H1 (cell line): Measurements from ENCODE around the gene MYLK2. TPM values are rescaled to one million over a fixed set of nuclear protein-coding genes. Genes with fewer than 3 reads are reported as not detected.

Experiments
- CTCF ChIA-PET: fragments of 300-600 bp; sonication (Branson Sonifier 250); formaldehyde crosslinking; loops from one replicate; lab custom pipeline; 2021; ENCODE audit not compliant: partially characterized antibody; lab: Charles Lee
- POLR2A ChIA-PET: fragments of 300-600 bp; sonication (Branson Sonifier 250); formaldehyde crosslinking; loops from one replicate; lab custom pipeline; 2021; ENCODE audit warnings: inconsistent platforms; ENCODE audit not compliant: partially characterized antibody; lab: Charles Lee
- DNase-seq, 2 experiments: peaks; one replicate each; pipeline versions ENCODE4 v3.0.0 to v3.0.0-alpha.2; 2010 to 2022; ENCODE audit warnings: low spot score in 2 of 2, low read depth in 1 of 2, mixed read lengths in 1 of 2
- FAIRE-seq: peaks from 2 replicates; lab custom pipeline; 2011; peaks lifted over from hg19 to GRCh38; lab: Jason Lieb, UNC
- H2AFZ ChIP-seq: 2 replicates; pipeline ENCODE4 v1.8.1; 2012; ENCODE audit warnings: low read length, inconsistent platforms
- H2AK5ac ChIP-seq: 2 replicates; pipeline ENCODE4 v1.6.1; 2013; ENCODE audit warnings: low read depth, low read length
- H2BK120ac ChIP-seq: replicated peaks from 2 replicates; pipeline ENCODE3; 2013; ENCODE audit warnings: low read depth, low read length, inconsistent platforms
- H2BK12ac ChIP-seq: 2 replicates; pipeline ENCODE4 v1.6.1; 2013; ENCODE audit warnings: low read depth, low read length
- H2BK15ac ChIP-seq: 2 replicates; pipeline ENCODE4 v1.6.1; 2013; ENCODE audit warnings: low read length
- H2BK20ac ChIP-seq: 2 replicates; pipeline ENCODE4 v1.6.1; 2013; ENCODE audit warnings: low read length
- H2BK5ac ChIP-seq: 2 replicates; pipeline ENCODE4 v1.6.1; 2013; ENCODE audit warnings: low read depth, low read length
- H3K14ac ChIP-seq: 2 replicates; pipeline ENCODE4 v1.6.1; 2013; ENCODE audit warnings: inconsistent platforms; ENCODE audit not compliant: insufficient read length
- H3K18ac ChIP-seq: 2 replicates; pipeline ENCODE4 v1.6.1; 2013; ENCODE audit warnings: low read length; ENCODE audit errors: extremely low read depth
- H3K23ac ChIP-seq: 2 replicates; pipeline ENCODE4 v1.6.1; 2013; ENCODE audit warnings: inconsistent platforms; ENCODE audit not compliant: insufficient read length
- H3K23me2 ChIP-seq: 2 replicates; pipeline ENCODE4 v1.6.1; 2013; ENCODE audit warnings: low read depth, low read length
- H3K27ac ChIP-seq: 2 replicates; pipeline ENCODE4 v1.6.1; 2011; ENCODE audit warnings: low read depth, low read length, inconsistent platforms
- H3K27me3 ChIP-seq, 4 experiments: replicated peaks in 1 of 4; 1 replicate in 1 of 4; 2 replicates in 3 of 4; pipeline versions ENCODE4 v1.6.1 to v1.8.1; 2011 to 2013; ENCODE audit warnings: low read length in 3 of 4, mild to moderate bottlenecking in 3 of 4, inconsistent platforms in 2 of 4, mixed read lengths in 2 of 4, moderate library complexity in 1 of 4; ENCODE audit not compliant: control insufficient read depth in 3 of 4, insufficient read depth in 3 of 4; ENCODE audit errors: extremely low read depth in 1 of 4
- H3K36me3 ChIP-seq, 4 experiments: 2 replicates each; pipeline versions ENCODE4 v1.6.1 to v1.8.1; 2011 to 2013; ENCODE audit warnings: mild to moderate bottlenecking in 4 of 4, low read length in 3 of 4, moderate library complexity in 2 of 4, control low read depth in 1 of 4, inconsistent platforms in 1 of 4; ENCODE audit not compliant: insufficient read depth in 4 of 4, control insufficient read depth in 2 of 4
- H3K4ac ChIP-seq: replicated peaks from 2 replicates; pipeline ENCODE3; 2013; ENCODE audit warnings: low read length, low read depth, mixed read lengths, inconsistent platforms; ENCODE audit not compliant: insufficient read length
- H3K4me1 ChIP-seq, 4 experiments: replicated peaks in 1 of 4; 1 replicate in 1 of 4; 2 replicates in 3 of 4; pipeline versions ENCODE4 v1.6.1 to v1.8.1; 2011 to 2013; ENCODE audit warnings: low read length in 3 of 4, inconsistent platforms in 2 of 4, mixed read lengths in 1 of 4; ENCODE audit not compliant: insufficient read depth in 4 of 4, control insufficient read depth in 3 of 4
- H3K4me2 ChIP-seq, 2 experiments: 2 replicates each; pipeline versions ENCODE4 v1.6.1 to v1.8.1; 2011 to 2013; ENCODE audit warnings: low read depth in 2 of 2, low read length in 2 of 2, control low read depth in 1 of 2, inconsistent platforms in 1 of 2, mild to moderate bottlenecking in 1 of 2; ENCODE audit not compliant: insufficient read depth in 1 of 2
- H3K4me3 ChIP-seq, 4 experiments: fragments of 200-600, 300-600 bp in 1 of 4; sonication (generic), shearing (Covaris generic), sonication (Bioruptor Twin) in 1 of 4; 2 replicates each; pipeline versions ENCODE4 v1.5.1 to v1.8.1; 2011 to 2016; ENCODE audit warnings: low read length in 4 of 4, low read depth in 3 of 4, control low read depth in 2 of 4, inconsistent platforms in 2 of 4, mild to moderate bottlenecking in 2 of 4, mixed read lengths in 1 of 4, moderate library complexity in 1 of 4; ENCODE audit not compliant: insufficient read depth in 2 of 4; ENCODE audit errors: extremely low read depth in 1 of 4
- H3K56ac ChIP-seq: replicated peaks from 2 replicates; pipeline ENCODE3; 2013; ENCODE audit warnings: low read depth, mild to moderate bottlenecking, mixed read lengths, low read length, inconsistent platforms; ENCODE audit not compliant: insufficient read length
- H3K79me1 ChIP-seq: 2 replicates; pipeline ENCODE4 v1.6.1; 2013; ENCODE audit warnings: low read depth, low read length, control low read depth
- H3K79me2 ChIP-seq, 2 experiments: 2 replicates each; pipeline versions ENCODE4 v1.6.1 to v1.8.1; 2012 to 2013; ENCODE audit warnings: low read length in 2 of 2, mild to moderate bottlenecking in 2 of 2, inconsistent platforms in 1 of 2; ENCODE audit not compliant: insufficient read depth in 2 of 2, control insufficient read depth in 1 of 2
- H3K9ac ChIP-seq, 4 experiments: replicated peaks in 1 of 4; 1 replicate in 1 of 4; 2 replicates in 3 of 4; pipeline versions ENCODE4 v1.6.1 to v1.8.1; 2011 to 2013; ENCODE audit warnings: low read depth in 3 of 4, low read length in 3 of 4, control low read depth in 2 of 4, mild to moderate bottlenecking in 2 of 4, moderate library complexity in 2 of 4, inconsistent platforms in 1 of 4; ENCODE audit errors: extremely low read depth in 1 of 4
- H3K9me3 ChIP-seq, 2 experiments: 2 replicates each; pipeline versions ENCODE4 v1.6.1 to v1.8.1; 2012 to 2013; ENCODE audit warnings: mild to moderate bottlenecking in 2 of 2, moderate library complexity in 2 of 2, control low read depth in 1 of 2, inconsistent platforms in 1 of 2, low read depth in 1 of 2, low read length in 1 of 2, mixed read lengths in 1 of 2; ENCODE audit not compliant: insufficient read depth in 2 of 2
- H4K20me1 ChIP-seq, 2 experiments: replicated peaks in 1 of 2; 2 replicates each; pipeline versions ENCODE3 to v1.8.1; 2011 to 2013; ENCODE audit warnings: inconsistent platforms in 2 of 2, low read length in 2 of 2, mild to moderate bottlenecking in 1 of 2; ENCODE audit not compliant: insufficient read depth in 2 of 2, control insufficient read depth in 1 of 2
- H4K5ac ChIP-seq: 2 replicates; pipeline ENCODE4 v1.6.1; 2013; ENCODE audit warnings: low read length, low read depth, mixed read lengths, inconsistent platforms; ENCODE audit not compliant: insufficient read length
- H4K8ac ChIP-seq: 2 replicates; pipeline ENCODE4 v1.8.0; 2013; ENCODE audit warnings: mild to moderate bottlenecking, moderate library complexity, low read length, inconsistent platforms; ENCODE audit not compliant: insufficient read depth; ENCODE audit errors: extremely low read depth
- H4K91ac ChIP-seq: replicated peaks from 2 replicates; pipeline ENCODE3; 2013; ENCODE audit warnings: low read length, mixed read lengths, inconsistent platforms; ENCODE audit not compliant: insufficient read length
- CBX5 ChIP-seq: fragments of 300-800, 300-1000 bp; sonication (generic); IDR thresholded peaks from 2 replicates; pipeline ENCODE4 v1.7.1; 2016; ENCODE audit warnings: antibody characterized with exemption, low read length, low read depth
- CTBP2 ChIP-seq: IDR thresholded peaks from 2 replicates; pipeline ENCODE4 v1.7.0; 2011; ENCODE audit warnings: borderline replicate concordance, mild to moderate bottlenecking, moderate library complexity, mixed read lengths, low read length; ENCODE audit not compliant: insufficient read depth, insufficient read length
- EZH2 ChIP-seq: fragments of 200-600 bp; sonication (generic); IDR thresholded peaks from 2 replicates; pipeline ENCODE4 v1.7.1; 2012; ENCODE audit warnings: low read depth, mild to moderate bottlenecking, moderate library complexity, low read length, inconsistent platforms; ENCODE audit not compliant: severe bottlenecking
- KDM4A ChIP-seq: IDR thresholded peaks from one replicate; pipeline ENCODE4 v1.7.1; 2012; ENCODE audit warnings: low read depth, mild to moderate bottlenecking, moderate library complexity, low read length, inconsistent platforms; ENCODE audit not compliant: severe bottlenecking
- SIN3A ChIP-seq, 2 experiments: IDR thresholded peaks in 1 of 2; conservative IDR thresholded peaks in 1 of 2; 2 replicates each; pipeline ENCODE4 v1.6.1; 2011 to 2012; ENCODE audit warnings: low read length in 2 of 2, improper control_type of control experiment in 1 of 2, low read depth in 1 of 2, mild to moderate bottlenecking in 1 of 2
- SIRT6 ChIP-seq: IDR thresholded peaks from one replicate; pipeline ENCODE4 v1.7.1; 2012; ENCODE audit warnings: low read length, inconsistent platforms
- SRF ChIP-seq: IDR thresholded peaks from 2 replicates; pipeline ENCODE4 v1.6.1; 2011; ENCODE audit warnings: mild to moderate bottlenecking, low read depth, low read length, moderate library complexity
- TBP ChIP-seq: IDR thresholded peaks from 2 replicates; pipeline ENCODE4 v1.6.1; 2011; ENCODE audit warnings: low read depth, low read length, improper control_type of control experiment
- WGBS, 2 experiments: shearing (Covaris generic) in 1 of 2; methylation state at CpG; one replicate each; pipeline versions ENCODE4 v1.1.6 to v1.1.7; 2013 to 2015; ENCODE audit warnings: low lambda C conversion rate in 2 of 2, mixed read lengths in 2 of 2, inconsistent platforms in 1 of 2, low coverage in 1 of 2, missing lambda C conversion rate in 1 of 2; ENCODE audit not compliant: insufficient replicate concordance in 2 of 2, insufficient coverage in 1 of 2, insufficient read length in 1 of 2; ENCODE audit errors: extremely low coverage in 1 of 2, missing lambda C conversion rate in 1 of 2; 5-methylcytosine and 5-hydroxymethylcytosine counted together
- polyA plus RNA-seq, 7 experiments: library from polyadenylated mRNA; depleted of rRNA in 3 of 7; stranded (reverse) in 5 of 7; unstranded in 2 of 7; fragments of >200 nt in 5 of 7; fragments of 200-250 nt in 2 of 7; gene quantifications; 1 replicate in 5 of 7; 2 replicates in 1 of 7; 4 replicates in 1 of 7; pipeline versions ENCODE4 v1.2.1 to v1.2.3, GENCODE V29; 2011 to 2013; ENCODE audit warnings: missing spikeins in 2 of 7, mixed read lengths in 2 of 7
- total RNA-seq: library from RNA; stranded (reverse); fragmentation: NEBNext Ultra II Directional; extraction: Animal tissue kit (Norgen Biotek cat#: 25700); gene quantifications from 2 replicates; pipeline ENCODE4 v1.2.1, GENCODE V29; 2021
- TF ChIP-seq, protein P1 (sequence below): IDR thresholded peaks from 2 replicates; pipeline ENCODE4 v1.6.1; 2012; ENCODE audit warnings: low read length, inconsistent platforms
- TF ChIP-seq, protein P2 (sequence below): IDR thresholded peaks from 2 replicates; pipeline ENCODE4 v1.6.1; 2011; ENCODE audit warnings: low read length, improper control_type of control experiment

MYLK2 gene
- total and polyA plus RNA-seq, 2 of the 8 experiments (the other 6 are each of a cell fraction or from before 2014, with no cell fraction given): 0.22 to 0.26 TPM

DNA sequence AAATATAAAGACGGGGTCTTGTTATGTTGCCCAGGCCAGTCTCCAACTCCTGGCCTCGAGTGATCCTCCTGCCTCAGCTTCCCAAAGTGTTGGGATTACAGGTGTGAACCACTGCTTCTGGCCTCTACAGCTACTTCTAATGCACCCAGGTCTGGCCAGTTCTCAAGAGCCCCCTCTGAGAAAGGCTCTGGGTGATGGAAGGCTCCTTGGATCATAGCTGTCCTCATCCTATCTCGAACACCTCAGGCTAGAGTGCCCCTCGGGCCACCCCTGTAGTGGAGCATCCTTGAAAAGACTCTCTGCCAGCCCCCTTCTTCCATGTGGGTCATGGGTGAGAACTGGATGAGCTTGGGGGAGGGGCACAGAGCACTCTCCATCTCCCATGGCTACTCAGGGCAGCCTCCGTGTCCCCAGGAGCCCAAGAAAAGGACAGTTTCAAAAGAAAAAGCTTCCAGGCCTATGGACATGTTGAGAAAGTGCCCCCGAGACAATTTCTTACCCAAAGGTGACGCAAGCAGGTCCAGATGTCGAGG, 714 bp upstream of the MYLK2 start:
- H2BK15ac ChIP-seq: no peak overlapping the region
- H2BK20ac ChIP-seq: no peak overlapping the region
- no peaks in the 10 kb centered on the region for H3K79me1 ChIP-seq
- H3K9ac ChIP-seq: no peak overlapping the region
- no peaks in the 10 kb centered on the region for H3K79me2 ChIP-seq
- H3K4me3 ChIP-seq: no peak overlapping the region
- 89% methylated on average over 8 of the region's 8 CpGs; no CpG with 5 or more reads in 1 of the 2 experiments for WGBS, 2 experiments
- no peak overlapping the region for H3K4ac ChIP-seq
- H3K27me3 ChIP-seq: no peaks in the 10 kb centered on the region
- H3K18ac ChIP-seq: no peak overlapping the region
- H4K8ac ChIP-seq: no peak overlapping the region
- H4K20me1 ChIP-seq: no peaks in the 10 kb centered on the region
- H4K91ac ChIP-seq: no peak overlapping the region
- H3K4me1 ChIP-seq: peaks cover 4 to 16% (median 10%) of the 10 kb centered on the region in 4 experiments; a peak in 6 of 7 replicates
- no peak overlapping the region for H3K27ac ChIP-seq
- H3K23me2 ChIP-seq: no peaks in the 10 kb centered on the region
- DNase-seq (no peak), FAIRE-seq (no peak)
- no peaks in the 10 kb centered on the region for H3K36me3 ChIP-seq
- POLR2A ChIA-PET: interaction anchor here (0.6 kb wide), 1 partner anchor 48 kb away, joined by 4 read pairs; no protein-coding TSS in a partner anchor
- H2BK12ac ChIP-seq: no peak overlapping the region
- no peak overlapping the region for H2BK120ac ChIP-seq
- no peak overlapping the region for H3K23ac ChIP-seq
- no peak overlapping the region for H2BK5ac ChIP-seq
- no peak overlapping the region for H3K4me2 ChIP-seq
- CTCF ChIA-PET: interaction anchor here (0.8 to 5.5 kb wide), 8 partner anchors 12 to 272 kb away, joined by 3 to 19 read pairs (median 6); partner anchors contain the start of gene PDRG1
- no peak overlapping the region for H4K5ac ChIP-seq
- no peak overlapping the region for H3K14ac ChIP-seq
- H2AFZ ChIP-seq: no peak overlapping the region
- no peak overlapping the region for H2AK5ac ChIP-seq
- no peaks in the 10 kb centered on the region for H3K9me3 ChIP-seq
- no peak overlapping the region for H3K56ac ChIP-seq
- TF ChIP-seq SIN3A (conservative IDR thresholded peaks at IDR 0.05 in 1 of 2, IDR thresholded peaks at IDR 0.05 in 1 of 2; ENCODE audit: low read depth in 1 of 2, low read length in 2 of 2) (no peak), EZH2 (no peak), SIRT6 (no peak), KDM4A (no peak), SRF (no peak), CBX5 (no peak), CTBP2 (no peak), TBP (no peak)
- TF ChIP-seq, protein P1, sequence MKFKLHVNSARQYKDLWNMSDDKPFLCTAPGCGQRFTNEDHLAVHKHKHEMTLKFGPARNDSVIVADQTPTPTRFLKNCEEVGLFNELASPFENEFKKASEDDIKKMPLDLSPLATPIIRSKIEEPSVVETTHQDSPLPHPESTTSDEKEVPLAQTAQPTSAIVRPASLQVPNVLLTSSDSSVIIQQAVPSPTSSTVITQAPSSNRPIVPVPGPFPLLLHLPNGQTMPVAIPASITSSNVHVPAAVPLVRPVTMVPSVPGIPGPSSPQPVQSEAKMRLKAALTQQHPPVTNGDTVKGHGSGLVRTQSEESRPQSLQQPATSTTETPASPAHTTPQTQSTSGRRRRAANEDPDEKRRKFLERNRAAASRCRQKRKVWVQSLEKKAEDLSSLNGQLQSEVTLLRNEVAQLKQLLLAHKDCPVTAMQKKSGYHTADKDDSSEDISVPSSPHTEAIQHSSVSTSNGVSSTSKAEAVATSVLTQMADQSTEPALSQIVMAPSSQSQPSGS: no peak
- TF ChIP-seq, protein P2, sequence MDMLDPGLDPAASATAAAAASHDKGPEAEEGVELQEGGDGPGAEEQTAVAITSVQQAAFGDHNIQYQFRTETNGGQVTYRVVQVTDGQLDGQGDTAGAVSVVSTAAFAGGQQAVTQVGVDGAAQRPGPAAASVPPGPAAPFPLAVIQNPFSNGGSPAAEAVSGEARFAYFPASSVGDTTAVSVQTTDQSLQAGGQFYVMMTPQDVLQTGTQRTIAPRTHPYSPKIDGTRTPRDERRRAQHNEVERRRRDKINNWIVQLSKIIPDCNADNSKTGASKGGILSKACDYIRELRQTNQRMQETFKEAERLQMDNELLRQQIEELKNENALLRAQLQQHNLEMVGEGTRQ: no peak
